Measurements from ENCODE around the gene MAU2.
"Not testable (repeated sequence)": the region's sequence is repeated elsewhere in the genome, so short reads cannot be mapped to it uniquely, and the experiment has no call there.

Gene MAU2

GRCh38 chr19:19387108-19387507, 66.5 kb downstream of the MAU2 start:
- Histone ChIP-seq H3K4me3 (ENCODE audit: low read depth in 1 of 5, low read length in 5 of 5) (peak overlapping the region in 4 of 5 donors; percentile 73 to 87 (median 82)), H3K9me3 (ENCODE audit: control insufficient read depth in 5 of 5, low read length in 5 of 5) (no peaks in the 10 kb centered on the region), H3K9ac (ENCODE audit: low read length in 5 of 5) (peak overlapping the region in 4 of 5 donors; percentile 94 to 97 (median 96)), H3K27ac (ENCODE audit: low read depth, low read length) (peak overlapping the region; percentile 75), H3K4me1 (ENCODE audit: control insufficient read depth in 5 of 5, insufficient read depth in 5 of 5, low read length in 5 of 5) (peaks cover 5 to 54% (median 43%) of the 10 kb centered on the region in 5 donors), H3K36me3 (ENCODE audit: control insufficient read depth in 5 of 5, insufficient read depth in 5 of 5, low read length in 5 of 5) (no peaks in the 10 kb centered on the region), H3K27me3 (ENCODE audit: control insufficient read depth in 5 of 5, insufficient read depth in 4 of 5, low read length in 5 of 5) (peaks cover 0 to 2% (median 0%) of the 10 kb centered on the region in 5 donors)

- no peaks in the 10 kb centered on the region for H3K9me3 ChIP-seq (ENCODE audit: control insufficient read depth in 5 of 5, low read length in 5 of 5)
- peaks cover 5 to 66% (median 45%) of the 10 kb centered on the region in 5 donors for H3K4me1 ChIP-seq (ENCODE audit: control insufficient read depth in 5 of 5, insufficient read depth in 5 of 5, low read length in 5 of 5)
- H3K27ac ChIP-seq (ENCODE audit: low read depth, low read length), result peak overlapping the region; percentile 51
- peak overlapping the region in 1 of 5 donors; percentile 14 for H3K4me3 ChIP-seq (ENCODE audit: low read depth in 1 of 5, low read length in 5 of 5)
- peaks cover 0 to 2% (median 0%) of the 10 kb centered on the region in 5 donors for H3K27me3 ChIP-seq (ENCODE audit: control insufficient read depth in 5 of 5, insufficient read depth in 4 of 5, low read length in 5 of 5)
- H3K9ac ChIP-seq (ENCODE audit: low read length in 5 of 5), result peak overlapping the region in 4 of 5 donors; percentile 25 to 60 (median 34)
- H3K36me3 ChIP-seq (ENCODE audit: control insufficient read depth in 5 of 5, insufficient read depth in 5 of 5, low read length in 5 of 5), result no peaks in the 10 kb centered on the region
These were observed 68.2 kb downstream of the MAU2 start for GRCh38 chr19:19388568-19389555.

- H3K4me1 ChIP-seq (ENCODE audit: control insufficient read depth in 5 of 5, insufficient read depth in 5 of 5, low read length in 5 of 5), result peaks cover 5 to 69% (median 42%) of the 10 kb centered on the region in 5 donors
- not testable (repeated sequence) for H3K27me3 ChIP-seq (ENCODE audit: control insufficient read depth in 5 of 5, insufficient read depth in 4 of 5, low read length in 5 of 5); H3K4me3 ChIP-seq (ENCODE audit: low read depth in 1 of 5, low read length in 5 of 5); H3K9me3 ChIP-seq (ENCODE audit: control insufficient read depth in 5 of 5, low read length in 5 of 5); H3K36me3 ChIP-seq (ENCODE audit: control insufficient read depth in 5 of 5, insufficient read depth in 5 of 5, low read length in 5 of 5); H3K27ac ChIP-seq (ENCODE audit: low read depth, low read length)
- peak overlapping the region in 2 of 5 donors; percentile 25 to 30 for H3K9ac ChIP-seq (ENCODE audit: low read length in 5 of 5)
These were observed 69.1 kb downstream of the MAU2 start for GRCh38 chr19:19389683-19390082.

GRCh38 chr19:19394333-19394732, 73.7 kb downstream of the MAU2 start:
- H3K4me1 ChIP-seq (ENCODE audit: control insufficient read depth in 5 of 5, insufficient read depth in 5 of 5, low read length in 5 of 5), result peaks cover 0 to 37% (median 19%) of the 10 kb centered on the region in 5 donors
- not testable (repeated sequence) for H3K36me3 ChIP-seq (ENCODE audit: control insufficient read depth in 5 of 5, insufficient read depth in 5 of 5, low read length in 5 of 5); H3K27me3 ChIP-seq (ENCODE audit: control insufficient read depth in 5 of 5, insufficient read depth in 4 of 5, low read length in 5 of 5); H3K9me3 ChIP-seq (ENCODE audit: control insufficient read depth in 5 of 5, low read length in 5 of 5); H3K9ac ChIP-seq (ENCODE audit: low read length in 5 of 5); H3K27ac ChIP-seq (ENCODE audit: low read depth, low read length); H3K4me3 ChIP-seq (ENCODE audit: low read depth in 1 of 5, low read length in 5 of 5)

GRCh38 chr19:19399733-19400433, 79.3 kb downstream of the MAU2 start:
- Histone ChIP-seq H3K4me1 (ENCODE audit: control insufficient read depth in 5 of 5, insufficient read depth in 5 of 5, low read length in 5 of 5) (peaks cover 5 to 33% (median 25%) of the 10 kb centered on the region in 5 donors), H3K27ac (ENCODE audit: low read depth, low read length) (peak overlapping the region; percentile 18), H3K9ac (ENCODE audit: low read length in 5 of 5) (peak overlapping the region in 2 of 5 donors; percentile 4 to 38)

GRCh38 chr19:19402656-19403372, 82.2 kb downstream of the MAU2 start:
- Histone ChIP-seq H3K27ac (ENCODE audit: low read depth, low read length) (peak overlapping the region; percentile 96), H3K4me1 (ENCODE audit: control insufficient read depth in 5 of 5, insufficient read depth in 5 of 5, low read length in 5 of 5) (peaks cover 17 to 48% (median 40%) of the 10 kb centered on the region in 5 donors), H3K9ac (ENCODE audit: low read length in 5 of 5) (peak overlapping the region in 2 of 5 donors; percentile 8 to 41), H3K4me3 (ENCODE audit: low read depth in 1 of 5, low read length in 5 of 5) (no peak overlapping the region), H3K9me3 (ENCODE audit: control insufficient read depth in 5 of 5, low read length in 5 of 5) (no peaks in the 10 kb centered on the region), H3K27me3 (ENCODE audit: control insufficient read depth in 5 of 5, insufficient read depth in 4 of 5, low read length in 5 of 5) (peaks cover 0 to 4% (median 0%) of the 10 kb centered on the region in 5 donors), H3K36me3 (ENCODE audit: control insufficient read depth in 5 of 5, insufficient read depth in 5 of 5, low read length in 5 of 5) (no peaks in the 10 kb centered on the region)

More at GRCh38 chr19:19399733-19400433, 79.3 kb downstream of the MAU2 start:
- Histone ChIP-seq H3K36me3 (ENCODE audit: control insufficient read depth in 5 of 5, insufficient read depth in 5 of 5, low read length in 5 of 5) (no peaks in the 10 kb centered on the region), H3K27me3 (ENCODE audit: control insufficient read depth in 5 of 5, insufficient read depth in 4 of 5, low read length in 5 of 5) (no peaks in the 10 kb centered on the region), H3K4me3 (ENCODE audit: low read depth in 1 of 5, low read length in 5 of 5) (peak overlapping the region in 1 of 5 donors; percentile 48), H3K9me3 (ENCODE audit: control insufficient read depth in 5 of 5, low read length in 5 of 5) (no peaks in the 10 kb centered on the region)

GRCh38 chr19:19403373-19403901, 82.8 kb downstream of the MAU2 start:
- Histone ChIP-seq H3K36me3 (ENCODE audit: control insufficient read depth in 5 of 5, insufficient read depth in 5 of 5, low read length in 5 of 5) (no peaks in the 10 kb centered on the region), H3K4me3 (ENCODE audit: low read depth in 1 of 5, low read length in 5 of 5) (no peak overlapping the region), H3K4me1 (ENCODE audit: control insufficient read depth in 5 of 5, insufficient read depth in 5 of 5, low read length in 5 of 5) (peaks cover 17 to 53% (median 40%) of the 10 kb centered on the region in 5 donors), H3K27me3 (ENCODE audit: control insufficient read depth in 5 of 5, insufficient read depth in 4 of 5, low read length in 5 of 5) (peaks cover 0 to 4% (median 0%) of the 10 kb centered on the region in 5 donors), H3K27ac (ENCODE audit: low read depth, low read length) (peak overlapping the region; percentile 96), H3K9me3 (ENCODE audit: control insufficient read depth in 5 of 5, low read length in 5 of 5) (no peaks in the 10 kb centered on the region), H3K9ac (ENCODE audit: low read length in 5 of 5) (peak overlapping the region in 2 of 5 donors; percentile 8 to 41)

GRCh38 chr19:19404879-19405860, 84.5 kb downstream of the MAU2 start, which contains the start of gene GATAD2A:
TSS of gene GATAD2A (plus strand) at chr19:19405675. CDS start at chr19:19465346, 59,671 bp downstream.
- Histone ChIP-seq H3K27me3 (ENCODE audit: control insufficient read depth in 5 of 5, insufficient read depth in 4 of 5, low read length in 5 of 5) (peaks cover 0 to 4% (median 0%) of the 10 kb centered on the region in 5 donors), H3K4me1 (ENCODE audit: control insufficient read depth in 5 of 5, insufficient read depth in 5 of 5, low read length in 5 of 5) (peaks cover 17 to 61% (median 43%) of the 10 kb centered on the region in 5 donors), H3K36me3 (ENCODE audit: control insufficient read depth in 5 of 5, insufficient read depth in 5 of 5, low read length in 5 of 5) (no peaks in the 10 kb centered on the region), H3K9ac (ENCODE audit: low read length in 5 of 5) (peak within 1 kb of the TSS; percentile 76 to 93 (median 85)), H3K4me3 (ENCODE audit: low read depth in 1 of 5, low read length in 5 of 5) (peak within 1 kb of the TSS; percentile 76 to 86 (median 80)), H3K27ac (ENCODE audit: low read depth, low read length) (peak within 1 kb of the TSS; percentile 96), H3K9me3 (ENCODE audit: control insufficient read depth in 5 of 5, low read length in 5 of 5) (no peaks in the 10 kb centered on the region)

Measured in subcutaneous abdominal adipose tissue (tissue), 5 donors.